Activated T-cell treated with anti-CD3 and anti-CD28 coated beads, Interleukin-2, amount 50 U/mL, for 1 hour (primary cell): ENCODE data around the gene ATP2B1.
"Not testable (repeated sequence)": the region's sequence is repeated elsewhere in the genome, so short reads cannot be mapped to it uniquely, and the experiment has no call there.

ENCODE experiments used
- DNase-seq: peaks from one replicate; pipeline ENCODE4 v3.0.0-alpha.2; 2020

Gene ATP2B1

DNA sequence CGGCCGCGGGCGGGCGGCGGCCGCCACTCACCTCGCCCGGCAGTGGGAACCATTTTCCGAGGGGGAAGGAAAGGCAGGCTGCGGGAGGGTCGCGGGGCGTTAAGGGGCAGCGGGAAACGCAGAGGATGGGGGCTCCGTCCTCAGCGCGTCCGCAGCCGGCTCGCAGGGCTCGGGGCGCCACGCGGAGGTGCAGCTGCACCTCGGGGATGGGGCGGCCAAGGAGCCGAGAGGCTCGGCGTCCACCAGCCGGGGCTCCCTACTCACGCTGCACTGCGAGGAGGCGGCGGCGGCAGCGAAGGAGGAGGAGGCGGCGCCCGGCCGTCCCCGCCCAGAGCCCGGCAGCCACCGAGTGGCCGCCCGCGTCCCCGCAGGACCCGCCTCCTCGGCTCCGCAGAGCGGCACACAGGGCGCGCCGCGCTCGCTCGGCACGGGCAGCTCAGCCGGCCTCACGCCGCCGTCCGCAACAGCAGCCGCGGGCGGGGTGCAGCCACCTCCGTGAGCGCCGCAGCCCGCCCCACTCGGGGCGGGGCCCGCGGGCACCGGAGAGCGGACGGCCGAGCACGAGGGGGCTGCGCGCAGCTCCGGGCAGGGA is at the start of gene ATP2B1:
Gene ATP2B1 (minus strand): TSS at position 274 of the 592 bp plus-strand sequence. CDS start 52,952 bp downstream, outside the sequence.
- DNase-seq: peak; percentile 87

DNA sequence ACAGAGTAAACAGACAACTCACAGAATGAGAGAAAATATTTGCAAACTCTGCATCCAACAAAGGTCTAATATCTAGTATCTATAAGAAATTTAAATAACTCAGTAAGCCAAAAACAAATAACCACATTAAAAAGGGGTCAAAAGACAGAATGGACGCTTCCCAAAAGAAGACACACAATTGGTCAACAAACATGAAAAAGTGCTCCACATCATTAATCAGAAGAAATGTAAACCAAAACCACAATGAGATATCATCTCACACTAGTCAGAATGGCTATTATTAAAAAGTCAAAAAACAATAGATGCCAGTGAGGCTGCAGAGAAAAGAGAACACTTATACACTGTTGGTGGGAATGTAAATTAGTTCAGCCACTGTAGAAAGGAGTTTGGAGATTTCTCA is 49.3 kb upstream of the ATP2B1 start:
- not testable (repeated sequence) for DNase-seq

DNA sequence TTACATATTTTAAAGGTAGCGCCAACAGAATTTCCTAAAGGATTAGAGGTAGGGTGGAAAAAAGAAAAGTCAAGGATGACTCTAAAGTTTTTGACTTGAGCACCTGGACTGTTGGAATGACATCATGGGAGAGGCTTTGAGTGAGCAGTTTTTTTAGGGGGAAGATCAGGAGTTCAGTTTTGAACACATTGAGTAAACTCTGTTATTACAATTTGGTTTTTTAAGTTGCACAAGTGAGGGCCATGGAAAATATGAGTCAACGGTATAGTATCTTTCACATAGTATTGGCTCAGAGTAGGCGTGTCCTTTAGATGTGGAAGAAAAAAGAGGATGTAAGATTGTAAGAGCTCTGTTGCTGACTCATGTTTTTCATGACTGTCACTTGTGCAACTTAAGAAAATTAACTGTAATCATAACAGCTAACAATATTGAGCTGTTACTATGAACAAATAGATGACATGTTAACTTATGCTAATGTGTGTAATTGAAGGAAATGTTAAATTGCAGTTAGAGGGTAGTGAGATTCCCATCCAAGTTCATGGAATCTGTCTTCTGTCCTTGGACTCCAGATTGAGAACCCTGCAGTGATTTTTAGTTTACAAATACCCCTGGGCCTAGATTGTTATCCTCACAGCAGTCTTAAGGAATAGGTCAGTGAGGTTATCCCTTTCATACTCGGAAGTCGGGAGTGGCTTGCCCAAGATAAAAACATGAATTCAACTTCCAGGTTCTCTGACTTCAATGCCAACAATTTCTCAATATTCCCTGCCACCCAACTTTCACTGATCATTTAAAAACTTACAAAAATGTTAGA is 48.2 kb upstream of the ATP2B1 start:
- DNase-seq: no peak

DNA sequence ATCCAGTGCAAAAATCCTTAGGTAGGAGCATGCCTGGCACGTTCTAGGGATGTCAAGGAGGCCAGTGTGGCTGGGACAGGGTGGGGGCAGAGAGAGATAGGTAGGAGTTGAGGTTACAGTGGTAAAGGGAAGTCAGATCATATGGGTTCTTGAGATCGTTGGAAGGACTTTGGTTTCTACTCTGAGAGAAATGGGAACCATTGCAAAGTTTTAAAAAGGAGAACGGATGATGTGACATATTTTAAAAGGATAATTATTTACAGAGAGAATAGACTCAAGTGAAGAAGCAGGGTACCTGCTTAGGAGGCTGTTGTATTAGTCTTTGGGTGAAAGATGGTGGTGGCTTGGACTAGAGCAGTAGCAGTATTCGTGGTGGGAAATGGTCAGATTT is 47.6 kb upstream of the ATP2B1 start:
- no peak for DNase-seq

DNA sequence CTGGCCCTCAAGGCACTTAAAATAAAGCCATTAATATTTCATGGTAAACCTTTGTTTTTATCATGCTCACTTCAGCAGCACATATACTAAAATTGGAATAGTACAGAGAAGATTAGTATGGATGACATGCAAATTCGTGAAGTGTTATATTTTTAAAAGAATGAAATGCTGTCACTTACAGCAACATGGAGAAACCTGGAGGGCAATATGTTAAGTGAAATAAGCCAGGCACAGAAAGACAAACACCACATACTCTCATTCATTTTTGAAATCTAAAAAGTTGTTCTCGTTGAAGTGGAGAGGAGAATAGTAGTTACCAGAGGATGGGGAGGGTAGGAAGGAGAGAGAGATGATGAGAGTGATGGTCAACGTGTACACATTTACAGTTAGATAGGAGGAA is 45.4 kb upstream of the ATP2B1 start:
- no peak for DNase-seq

DNA sequence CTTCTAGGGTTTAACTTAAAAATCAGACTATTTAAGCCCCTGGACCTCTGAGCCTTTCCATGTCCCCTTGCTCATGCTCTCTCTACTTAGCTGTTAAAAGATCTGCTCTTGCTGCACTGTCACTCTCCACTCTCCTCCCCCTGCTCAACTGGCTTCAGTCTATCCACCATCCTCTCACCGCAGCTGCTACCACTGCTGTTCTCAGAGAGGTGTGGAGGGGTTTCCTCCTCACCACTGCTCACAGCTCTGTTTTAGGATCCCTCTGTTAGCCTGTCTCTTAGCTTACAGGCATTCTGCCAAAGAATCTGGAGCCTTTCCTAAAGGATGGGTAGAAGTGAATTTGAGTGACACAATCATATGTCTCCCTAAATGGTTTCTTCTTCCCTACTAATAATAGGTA is 43.7 kb upstream of the ATP2B1 start:
- DNase-seq: no peak

DNA sequence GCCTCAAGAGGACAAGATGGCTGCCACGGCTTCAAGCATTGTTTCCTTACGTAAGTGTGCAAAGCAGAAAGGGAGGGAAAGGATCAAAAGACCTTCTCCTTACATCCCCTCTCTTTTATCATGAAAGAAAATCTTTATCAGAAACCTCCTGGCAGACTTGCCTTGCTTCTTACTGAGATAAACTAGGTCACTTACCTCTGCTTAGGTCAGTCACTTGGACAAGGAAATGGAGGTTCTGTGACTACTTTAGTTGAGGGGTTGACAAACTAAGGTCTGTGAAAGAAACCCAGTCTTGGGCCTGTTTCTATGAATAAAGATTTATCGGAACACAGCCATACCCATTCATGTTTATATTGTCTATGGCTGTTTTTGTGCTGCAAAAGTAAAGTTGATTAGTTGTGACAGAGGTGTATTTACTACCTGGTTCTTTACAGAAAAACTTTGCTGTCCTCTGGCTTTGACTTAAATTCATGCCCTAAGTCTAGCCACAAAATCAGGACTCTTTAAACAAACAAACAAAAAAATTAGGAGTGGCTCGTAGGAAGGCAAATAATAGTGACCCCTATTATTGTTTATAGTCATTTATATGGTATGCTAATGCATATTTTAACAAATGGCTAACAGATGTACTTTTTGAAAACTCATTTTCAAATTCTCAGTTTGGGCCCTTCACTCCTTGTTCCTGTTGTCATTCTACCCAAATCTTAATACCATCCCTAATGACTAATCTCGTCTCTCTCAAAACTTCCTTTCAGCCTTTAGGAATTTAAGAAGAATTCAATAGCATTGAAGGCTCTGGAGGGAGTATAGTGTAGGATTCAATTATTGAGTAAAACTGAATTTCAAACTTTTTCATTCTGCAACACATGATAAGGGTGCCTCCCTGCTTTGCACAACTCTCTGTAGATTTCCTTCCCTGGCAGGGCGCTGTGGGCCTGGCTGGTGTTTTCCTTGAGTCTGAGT is 42.0 kb upstream of the ATP2B1 start:
- no peak for DNase-seq

DNA sequence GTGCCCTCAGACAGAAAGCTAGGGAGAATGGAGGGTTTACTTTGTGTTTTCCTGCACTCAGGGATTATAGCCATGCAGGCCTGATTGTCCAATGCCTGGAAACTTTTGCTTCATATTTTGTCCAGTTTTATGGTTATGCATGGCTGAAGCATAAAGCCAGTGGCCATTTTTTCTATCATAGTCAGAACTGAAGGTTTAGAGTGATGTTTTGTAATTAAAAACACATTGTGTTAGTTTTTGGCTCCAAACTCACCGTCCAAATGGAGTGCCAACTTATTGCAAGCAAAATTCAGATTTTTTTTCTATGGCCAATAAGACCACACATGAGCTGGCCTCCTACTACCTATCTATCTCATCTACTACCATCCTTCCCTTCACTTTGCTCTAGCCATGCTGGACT is 40.2 kb upstream of the ATP2B1 start:
- DNase-seq: no peak

DNA sequence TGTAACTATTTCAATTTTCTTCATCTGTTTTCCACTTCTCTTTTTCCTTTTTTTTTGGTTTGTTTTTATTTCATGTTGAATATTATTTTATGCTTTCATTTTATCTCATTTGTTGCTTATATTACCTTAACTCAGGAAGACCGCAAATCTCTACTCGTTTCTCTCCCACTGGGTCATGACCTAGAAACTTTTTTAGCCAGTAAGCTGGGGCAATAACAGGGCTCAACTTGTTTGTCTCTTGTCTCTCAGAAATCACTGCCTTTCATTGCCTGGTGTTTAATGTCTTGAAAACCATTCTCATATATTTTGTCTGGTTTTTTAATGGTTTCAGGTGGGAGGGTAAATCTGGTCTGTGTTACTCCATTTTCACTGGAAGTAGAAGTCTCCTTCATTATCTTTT is 36.6 kb upstream of the ATP2B1 start:
- no peak for DNase-seq

DNA sequence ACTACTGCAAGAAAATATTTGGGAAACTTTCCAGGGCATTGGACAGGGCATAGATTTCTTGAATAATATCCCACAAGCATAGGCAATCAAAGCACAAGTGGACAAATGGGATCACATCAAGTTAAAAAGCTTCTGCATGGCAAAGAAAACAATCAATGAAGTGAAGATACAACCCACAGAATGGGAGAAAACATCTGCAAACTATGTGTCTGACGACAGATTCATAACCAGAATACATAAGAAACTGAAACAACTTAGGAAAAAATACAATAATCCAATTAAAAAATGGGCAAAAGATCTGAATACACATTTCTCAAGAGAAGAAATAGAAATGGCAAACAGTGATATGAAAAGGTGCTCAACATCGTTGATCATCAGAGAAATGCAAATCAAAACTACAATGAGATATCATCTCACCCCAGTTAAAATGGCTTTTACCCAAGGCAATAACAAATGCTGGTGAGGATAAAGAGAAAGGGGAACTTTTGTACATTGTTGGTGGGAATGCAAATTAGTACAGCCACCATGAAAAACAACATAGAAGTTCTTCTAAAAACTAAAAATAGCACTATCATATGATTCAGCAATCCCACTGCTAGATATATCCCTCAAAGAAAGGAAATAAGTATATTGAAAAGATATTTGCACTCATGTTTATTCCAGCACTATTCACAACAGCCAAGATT is 33.8 kb upstream of the ATP2B1 start:
- DNase-seq: no peak

DNA sequence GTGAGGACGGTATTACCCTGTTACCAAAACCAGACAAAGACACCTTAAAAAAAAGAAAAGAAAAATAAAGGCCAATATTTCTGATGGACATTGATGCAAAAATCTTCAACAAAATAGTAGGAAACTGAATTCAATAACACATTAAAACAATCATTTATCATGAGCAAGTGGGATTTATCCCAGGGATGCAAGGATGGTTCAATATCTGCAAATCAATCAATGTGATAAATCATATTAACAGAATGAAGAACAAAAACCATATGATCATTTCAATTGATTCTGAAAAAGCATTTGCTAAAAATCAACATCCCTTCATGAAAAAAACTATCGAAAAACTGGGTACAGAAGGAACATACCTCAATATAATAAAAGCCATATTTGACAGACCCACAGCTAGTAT is 32.3 kb upstream of the ATP2B1 start:
- no peak for DNase-seq

DNA sequence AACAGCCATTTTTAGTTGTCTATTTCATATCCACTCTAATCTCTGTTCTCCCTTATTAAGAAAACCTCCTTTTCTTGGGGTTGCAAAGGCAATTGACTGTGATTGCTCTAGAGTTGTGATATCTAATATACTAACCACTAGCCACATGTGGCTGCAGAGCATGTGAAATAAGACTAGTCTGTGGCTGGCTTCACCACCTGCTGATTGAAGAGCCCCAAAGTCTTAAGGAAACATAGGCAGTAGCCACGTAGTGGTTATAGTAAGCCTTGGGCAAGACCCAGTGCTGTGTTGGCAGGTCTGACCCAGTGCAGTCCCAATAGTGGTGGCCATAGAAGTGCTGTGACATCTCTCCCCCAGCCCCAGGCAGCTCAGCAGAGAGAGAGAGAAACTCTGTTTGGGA is 28.4 kb upstream of the ATP2B1 start:
- no peak for DNase-seq

DNA sequence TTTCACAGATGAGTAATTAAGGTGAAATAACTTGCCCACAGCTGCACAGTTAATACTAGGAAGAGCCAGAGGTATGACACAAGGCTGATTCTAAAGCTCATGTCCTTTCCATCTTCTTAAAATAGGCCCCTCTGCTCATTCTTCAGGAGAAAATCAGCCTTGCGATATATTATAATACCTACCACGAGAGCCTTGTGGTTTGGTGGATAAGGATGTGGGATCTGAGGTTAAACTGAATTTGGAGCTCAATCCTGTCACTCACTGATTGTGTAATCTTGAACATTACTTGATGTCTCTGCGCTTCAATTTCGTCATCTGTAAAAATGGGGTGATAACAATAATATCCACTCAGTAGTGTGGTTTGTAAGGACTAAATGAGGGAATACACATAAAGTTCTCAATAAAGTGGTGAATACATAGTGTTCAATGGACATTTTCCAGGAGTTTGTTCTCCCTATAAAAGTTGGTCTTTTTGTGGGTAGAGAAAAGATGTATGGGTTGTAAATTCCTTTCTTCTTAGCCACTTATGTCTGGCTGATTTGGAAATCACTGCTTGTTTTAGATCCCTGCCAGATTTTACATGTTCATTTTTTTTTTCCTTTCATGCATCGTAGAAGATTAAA is 25.1 kb upstream of the ATP2B1 start:
- DNase-seq: no peak

DNA sequence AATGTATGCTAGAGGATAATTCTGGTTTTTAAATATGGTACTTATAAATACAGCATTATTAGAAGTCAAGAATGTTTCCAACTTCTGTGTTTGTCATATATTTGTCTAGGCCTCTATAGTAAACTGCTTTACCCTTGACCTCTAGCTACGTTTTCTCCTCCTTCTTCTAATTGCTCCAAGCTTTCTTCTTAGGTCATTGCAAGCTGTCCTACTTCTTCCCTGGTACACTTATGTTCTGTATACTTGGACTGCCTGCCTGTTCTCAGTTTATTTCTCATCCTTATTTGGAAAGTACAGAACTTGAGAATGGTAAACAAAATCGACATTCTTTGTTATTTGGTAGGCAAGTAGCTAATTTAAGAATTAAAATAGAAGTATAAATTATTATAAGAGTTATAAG is 23.9 kb upstream of the ATP2B1 start:
- DNase-seq: no peak

DNA sequence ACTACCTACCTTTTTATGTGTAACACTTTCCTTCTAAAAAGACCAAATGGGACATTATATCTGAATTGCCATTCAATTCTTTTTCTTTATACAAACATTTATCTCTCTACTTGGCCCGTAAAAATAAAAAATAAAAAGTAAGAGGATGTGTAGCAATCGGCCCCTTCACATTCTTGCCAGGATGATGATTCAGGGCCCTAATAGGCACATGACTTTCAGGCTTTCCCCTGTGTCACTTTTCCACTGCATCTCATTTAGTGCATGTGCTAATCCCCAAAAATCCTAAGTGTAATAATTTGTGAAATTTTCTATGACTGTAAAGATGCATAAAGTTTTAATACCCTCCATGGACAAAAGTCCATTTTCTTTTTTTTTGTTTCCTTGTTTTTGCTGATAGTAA is 23.0 kb upstream of the ATP2B1 start:
- no peak for DNase-seq

DNA sequence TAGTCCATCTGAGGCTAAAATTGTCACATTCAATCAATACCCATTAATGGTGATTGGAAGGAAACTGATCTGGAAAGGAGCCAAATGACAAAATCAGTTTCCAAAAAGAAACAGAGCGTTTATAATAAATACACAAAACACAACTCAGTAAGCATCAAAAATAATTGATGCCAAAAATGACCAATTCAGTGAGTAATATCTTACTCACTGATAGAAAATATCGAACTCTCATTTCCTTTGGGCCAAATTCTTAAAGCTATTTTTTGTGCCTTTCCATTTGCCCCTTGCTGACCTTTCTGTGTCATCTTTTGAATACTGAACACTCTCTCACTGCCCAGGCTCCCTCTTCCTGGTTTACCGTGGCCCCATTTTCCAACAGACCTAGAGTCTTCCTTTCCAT is 22.5 kb upstream of the ATP2B1 start:
- no peak for DNase-seq

DNA sequence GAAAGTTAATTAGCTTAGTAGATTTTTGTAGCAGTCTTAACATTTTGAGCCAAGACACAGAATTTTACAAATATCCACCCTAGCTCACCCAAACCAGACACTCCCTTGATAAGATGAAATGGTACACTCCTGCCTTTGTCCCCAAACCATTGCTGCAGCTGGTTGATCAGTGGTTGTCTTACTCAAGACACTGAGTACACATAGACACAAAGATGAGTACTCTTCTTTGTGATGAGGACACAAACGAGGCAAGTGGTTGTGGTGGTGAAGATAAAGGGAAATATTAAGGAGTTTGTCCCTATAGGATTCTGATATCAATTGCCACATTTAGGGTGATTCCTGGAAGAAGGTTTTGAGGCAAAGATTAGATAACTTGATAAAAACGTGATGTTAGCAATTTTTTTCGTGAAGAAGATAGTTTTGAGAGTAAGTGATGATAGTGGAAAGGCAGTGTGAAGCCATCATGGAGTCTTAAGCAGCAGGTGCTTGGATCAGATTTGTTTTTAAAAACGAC is 21.4 kb upstream of the ATP2B1 start:
- DNase-seq: no peak

DNA sequence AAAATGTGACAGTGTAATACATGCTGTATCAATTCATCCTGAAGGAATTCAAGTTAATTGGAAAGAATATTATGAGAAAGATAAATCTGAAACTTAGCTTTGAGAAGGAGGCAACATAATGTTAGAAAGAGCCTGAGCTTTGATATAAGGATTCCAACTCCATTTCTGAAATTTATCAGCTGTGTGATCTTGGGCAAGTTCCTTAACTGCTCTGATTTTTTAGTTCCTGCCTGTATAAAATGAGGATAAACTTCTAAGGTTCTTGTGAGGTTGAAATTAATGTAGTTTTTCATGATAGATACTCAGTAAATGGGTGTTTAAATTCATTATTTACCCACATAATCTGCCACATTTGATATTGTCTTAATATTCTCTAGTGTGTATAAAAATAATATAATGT is 14.6 kb upstream of the ATP2B1 start:
- no peak for DNase-seq

DNA sequence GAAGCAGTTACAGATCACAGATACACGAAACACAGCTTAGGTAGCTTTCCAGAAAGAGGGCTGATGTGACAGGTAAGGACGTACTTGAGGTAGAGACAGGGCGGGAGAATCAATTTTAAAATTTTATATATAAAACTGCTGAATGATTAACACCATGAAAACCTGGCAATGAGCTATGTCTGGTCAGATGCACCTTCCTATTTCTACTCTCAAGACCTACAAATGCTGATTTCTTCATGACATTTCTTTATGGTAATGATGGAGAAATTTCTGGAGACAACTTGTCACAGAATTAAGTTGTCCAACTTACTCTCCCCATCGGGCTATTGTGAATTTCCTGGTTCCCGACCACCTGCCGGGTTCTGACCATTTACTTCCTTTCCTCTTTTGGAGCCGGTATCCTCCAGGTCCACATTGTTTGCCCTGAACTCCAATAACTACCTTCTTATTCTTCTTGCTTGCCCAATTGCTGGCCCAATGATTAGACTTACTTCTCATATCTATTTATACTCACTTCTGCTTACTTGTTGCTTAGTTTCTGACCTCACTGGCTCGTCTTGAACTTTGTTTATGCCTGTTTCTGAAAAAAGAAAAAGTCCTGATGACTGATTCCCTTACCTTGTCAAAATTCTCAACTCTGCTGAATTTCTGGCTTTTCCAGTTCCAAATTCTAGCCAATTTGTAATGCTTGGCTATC is 12.8 kb upstream of the ATP2B1 start:
- no peak for DNase-seq

DNA sequence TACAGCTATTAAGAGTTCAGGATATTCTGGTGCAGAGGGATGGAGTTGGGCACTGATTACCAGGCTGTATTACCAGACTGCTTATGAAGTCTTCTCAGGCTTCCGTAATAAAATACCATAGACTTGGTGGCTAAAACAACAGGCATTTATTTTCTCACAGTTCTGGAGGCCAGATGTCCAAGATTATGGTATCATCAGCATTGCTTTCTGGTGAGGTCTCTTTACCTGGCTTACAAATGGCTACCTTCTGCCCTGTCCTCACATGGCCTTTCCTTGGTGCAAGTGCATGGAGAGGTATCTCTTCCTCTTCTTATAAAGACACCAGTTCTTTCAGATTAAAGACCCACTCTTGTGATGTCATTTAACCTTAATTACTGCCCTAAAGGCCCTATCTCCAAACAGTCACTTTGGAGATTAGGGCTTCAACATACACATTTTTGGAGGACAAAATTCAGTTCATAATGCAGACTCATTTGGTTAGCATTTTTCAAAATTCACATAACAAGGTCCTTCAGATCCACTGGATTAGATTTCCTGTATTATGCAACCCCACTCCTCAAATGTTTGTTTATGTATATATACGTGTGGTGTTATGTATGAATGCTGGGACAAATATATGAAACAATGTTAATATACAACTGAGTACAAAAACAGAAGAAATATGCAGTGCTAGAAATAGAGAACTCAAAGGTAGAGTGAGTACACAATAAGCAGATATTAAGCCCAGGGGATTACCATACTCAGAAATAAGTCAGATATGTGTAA is 9.3 kb upstream of the ATP2B1 start:
- DNase-seq: no peak

DNA sequence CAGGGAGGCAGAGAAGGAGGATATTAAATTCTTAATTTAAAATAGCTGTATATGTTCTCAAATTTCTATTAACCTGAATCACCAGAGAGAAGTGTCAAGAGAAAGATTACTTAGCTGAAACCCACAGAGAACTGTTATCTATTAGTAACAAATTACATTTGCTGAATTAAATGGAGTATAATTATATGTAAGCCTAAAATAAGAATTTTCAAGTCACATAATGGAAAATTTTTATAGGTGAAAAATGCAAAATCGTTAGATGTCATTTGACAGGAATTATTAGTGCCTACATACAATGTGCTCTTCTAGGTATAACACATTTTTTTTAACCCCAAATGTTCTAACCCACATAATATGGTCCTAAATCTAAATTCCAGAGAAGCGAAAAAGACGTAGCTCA is 4.1 kb upstream of the ATP2B1 start:
- DNase-seq: no peak
